IPS-18a (cell line): ENCODE results near the gene VGLL2.

Source experiments
- H3K27ac ChIP-seq: one replicate; pipeline ENCODE4 v1.5.1; 2013; ENCODE audit warnings: low read length
- H3K27me3 ChIP-seq: one replicate; pipeline ENCODE4 v1.6.1; 2013; ENCODE audit warnings: mild to moderate bottlenecking, low read length; ENCODE audit not compliant: control insufficient read depth, insufficient read depth
- H3K36me3 ChIP-seq: one replicate; pipeline ENCODE4 v1.6.1; 2013; ENCODE audit warnings: low read depth, low read length; ENCODE audit not compliant: control insufficient read depth
- H3K4me1 ChIP-seq: one replicate; pipeline ENCODE4 v1.6.1; 2013; ENCODE audit warnings: low read depth, low read length; ENCODE audit not compliant: control insufficient read depth
- H3K4me3 ChIP-seq: one replicate; pipeline ENCODE4 v1.5.1; 2013; ENCODE audit warnings: low read length
- H3K9ac ChIP-seq: one replicate; pipeline ENCODE4 v1.6.1; 2013; ENCODE audit warnings: mild to moderate bottlenecking, low read length, moderate library complexity
- H3K9me3 ChIP-seq: one replicate; pipeline ENCODE4 v1.6.1; 2013; ENCODE audit warnings: low read depth, low read length; ENCODE audit not compliant: control insufficient read depth

VGLL2 gene

GRCh38 chr6:117270843-117271507 lies 5.6 kb downstream of the VGLL2 start:
- H3K9ac ChIP-seq = no peak overlapping the region
- H3K9me3 ChIP-seq = no peaks in the 10 kb centered on the region
- H3K27ac ChIP-seq = no peak overlapping the region
- peak overlapping the region; percentile 58 for H3K4me3 ChIP-seq
- no peaks in the 10 kb centered on the region for H3K36me3 ChIP-seq
- peaks cover 16% of the 10 kb centered on the region for H3K4me1 ChIP-seq
- H3K27me3 ChIP-seq = peaks cover 89% of the 10 kb centered on the region

- Histone ChIP-seq H3K36me3 (no peaks in the 10 kb centered on the region), H3K27ac (no peak overlapping the region), H3K9ac (no peak overlapping the region), H3K9me3 (no peaks in the 10 kb centered on the region), H3K4me3 (peak overlapping the region; percentile 17), H3K4me1 (peaks cover 8% of the 10 kb centered on the region), H3K27me3 (peaks cover 76% of the 10 kb centered on the region)
Measured at GRCh38 chr6:117272032-117272866, 6.9 kb downstream of the VGLL2 start.

- no peak overlapping the region for H3K27ac ChIP-seq
- H3K4me3 ChIP-seq = no peak overlapping the region
- H3K9ac ChIP-seq = no peak overlapping the region
- no peaks in the 10 kb centered on the region for H3K9me3 ChIP-seq
- peaks cover 70% of the 10 kb centered on the region for H3K27me3 ChIP-seq
- H3K4me1 ChIP-seq = peaks cover 8% of the 10 kb centered on the region
- H3K36me3 ChIP-seq = no peaks in the 10 kb centered on the region
Measured at GRCh38 chr6:117272891-117273290, 7.5 kb downstream of the VGLL2 start.

GRCh38 chr6:117275205-117275604 lies 9.8 kb downstream of the VGLL2 start:
- H3K27ac ChIP-seq = no peak overlapping the region
- peaks cover 8% of the 10 kb centered on the region for H3K4me1 ChIP-seq

GRCh38 chr6:117275711-117276110 lies 10.4 kb downstream of the VGLL2 start:
- peaks cover 42% of the 10 kb centered on the region for H3K27me3 ChIP-seq
- peaks cover 8% of the 10 kb centered on the region for H3K4me1 ChIP-seq
- no peaks in the 10 kb centered on the region for H3K9me3 ChIP-seq
- no peak overlapping the region for H3K9ac ChIP-seq
- H3K4me3 ChIP-seq = no peak overlapping the region
- no peak overlapping the region for H3K27ac ChIP-seq
- H3K36me3 ChIP-seq = no peaks in the 10 kb centered on the region

More at GRCh38 chr6:117275205-117275604, 9.8 kb downstream of the VGLL2 start:
- Histone ChIP-seq H3K36me3 (no peaks in the 10 kb centered on the region), H3K4me3 (no peak overlapping the region), H3K9ac (no peak overlapping the region), H3K27me3 (peaks cover 47% of the 10 kb centered on the region), H3K9me3 (no peaks in the 10 kb centered on the region)

- Histone ChIP-seq H3K36me3 (no peaks in the 10 kb centered on the region), H3K27me3 (peaks cover 30% of the 10 kb centered on the region), H3K4me3 (no peak overlapping the region), H3K4me1 (peaks cover 4% of the 10 kb centered on the region), H3K9me3 (no peaks in the 10 kb centered on the region), H3K9ac (no peak overlapping the region), H3K27ac (no peak overlapping the region)
Measured at GRCh38 chr6:117276778-117277316, 11.5 kb downstream of the VGLL2 start.

GRCh38 chr6:117280922-117281321 lies 15.6 kb downstream of the VGLL2 start:
- Histone ChIP-seq H3K36me3 (no peaks in the 10 kb centered on the region), H3K4me1 (no peaks in the 10 kb centered on the region), H3K27ac (no peak overlapping the region), H3K9ac (no peak overlapping the region), H3K9me3 (no peaks in the 10 kb centered on the region), H3K27me3 (no peaks in the 10 kb centered on the region), H3K4me3 (no peak overlapping the region)

GRCh38 chr6:117288083-117288715 lies 22.8 kb downstream of the VGLL2 start:
- no peak overlapping the region for H3K9ac ChIP-seq
- H3K27me3 ChIP-seq = no peaks in the 10 kb centered on the region
- H3K27ac ChIP-seq = no peak overlapping the region
- H3K9me3 ChIP-seq = no peaks in the 10 kb centered on the region
- no peaks in the 10 kb centered on the region for H3K36me3 ChIP-seq
- H3K4me3 ChIP-seq = no peak overlapping the region
- H3K4me1 ChIP-seq = no peaks in the 10 kb centered on the region

GRCh38 chr6:117290173-117290846 lies 25.0 kb downstream of the VGLL2 start:
- H3K9ac ChIP-seq = no peak overlapping the region
- no peak overlapping the region for H3K4me3 ChIP-seq
- H3K4me1 ChIP-seq = no peaks in the 10 kb centered on the region
- no peaks in the 10 kb centered on the region for H3K9me3 ChIP-seq
- no peaks in the 10 kb centered on the region for H3K36me3 ChIP-seq
- no peaks in the 10 kb centered on the region for H3K27me3 ChIP-seq
- no peak overlapping the region for H3K27ac ChIP-seq

GRCh38 chr6:117298941-117299340 lies 33.6 kb downstream of the VGLL2 start:
- Histone ChIP-seq H3K27me3 (no peaks in the 10 kb centered on the region), H3K4me1 (no peaks in the 10 kb centered on the region), H3K27ac (no peak overlapping the region), H3K9ac (no peak overlapping the region), H3K9me3 (no peaks in the 10 kb centered on the region), H3K36me3 (no peaks in the 10 kb centered on the region), H3K4me3 (no peak overlapping the region)

GRCh38 chr6:117303323-117303722 lies 38.0 kb downstream of the VGLL2 start:
- Histone ChIP-seq H3K4me3 (no peak overlapping the region), H3K27me3 (no peaks in the 10 kb centered on the region), H3K4me1 (no peaks in the 10 kb centered on the region)

More at GRCh38 chr6:117303323-117303722, 38.0 kb downstream of the VGLL2 start:
- no peak overlapping the region for H3K27ac ChIP-seq
- no peaks in the 10 kb centered on the region for H3K9me3 ChIP-seq
- H3K36me3 ChIP-seq = no peaks in the 10 kb centered on the region
- H3K9ac ChIP-seq = no peak overlapping the region
